Measurements from ENCODE around the gene RSRC2. TPM values are rescaled to one million over a fixed set of nuclear protein-coding genes. Genes with fewer than 3 reads are reported as not detected.
"Not testable (repeated sequence)": the region's sequence is repeated elsewhere in the genome, so short reads cannot be mapped to it uniquely, and the experiment has no call there.

Gene RSRC2
- total RNA-seq, 1 experiment from 2014 or later: 106 TPM

DNA sequence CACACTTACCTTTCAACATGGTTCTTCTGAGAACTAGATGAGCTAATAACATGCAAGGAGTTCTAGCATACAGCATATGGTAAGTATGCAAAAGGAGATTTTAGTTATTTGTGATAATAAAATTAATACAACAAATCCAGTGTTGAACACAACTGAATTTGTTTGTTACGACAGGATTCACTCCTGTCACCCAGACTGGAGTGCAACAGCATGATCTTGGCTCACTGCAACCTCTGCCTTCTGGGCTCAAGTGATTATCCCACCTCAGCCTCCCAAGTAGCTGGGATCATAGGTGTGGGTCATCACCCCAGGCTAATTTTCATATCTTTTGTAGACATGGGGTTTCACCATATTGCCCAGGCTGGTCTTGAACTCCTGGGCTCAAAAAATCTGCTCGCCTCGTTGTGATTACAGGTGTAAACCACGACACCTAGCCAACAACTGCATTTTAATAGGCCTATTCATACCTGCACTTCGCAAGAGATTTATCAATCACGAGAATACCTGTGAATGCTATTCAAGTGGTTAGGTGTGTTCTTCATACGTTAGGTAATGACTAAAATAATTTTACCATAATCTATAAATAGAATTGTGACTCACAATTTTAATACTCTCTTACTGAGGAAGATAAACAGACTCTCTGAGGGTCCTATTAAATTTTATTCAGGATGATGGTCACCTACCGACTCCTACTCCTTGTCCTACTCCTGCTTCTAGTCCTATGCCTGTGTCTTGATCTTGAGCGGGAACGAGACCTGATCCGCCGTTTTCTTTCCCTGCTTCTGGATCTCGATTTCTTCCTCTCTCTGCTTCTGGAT is 10.0 kb downstream of the RSRC2 start:
- Histone ChIP-seq H3K27me3 (replicated peaks; ENCODE audit: insufficient read depth, low read depth, low read length, poor library complexity) (no peaks in the 10 kb centered on the region), H3K4me3 (ENCODE audit: low read depth, low read length, poor library complexity, severe bottlenecking) (no peak overlapping the region), H3K9me3 (ENCODE audit: low read depth, low read length, poor library complexity, severe bottlenecking) (no peaks in the 10 kb centered on the region), H3K27ac (ENCODE audit: low read depth, low read length, poor library complexity, severe bottlenecking) (no peak overlapping the region), H3K36me3 (ENCODE audit: insufficient read depth, low read length, poor library complexity, severe bottlenecking) (peaks cover 99% of the 10 kb centered on the region), H3K4me1 (ENCODE audit: insufficient read depth, low read length, poor library complexity, severe bottlenecking) (no peaks in the 10 kb centered on the region)
- no TSS peak for BruUV-seq (replicated peaks)
- ChIA-PET CTCF (no interaction called here), POLR2A (ENCODE audit: low non-redundant PET) (interaction anchor here (0.6 kb wide), 1 partner anchor 1309 kb away, joined by 4 read pairs; no protein-coding TSS in a partner anchor)
- DNase-seq (ENCODE audit: low spot score): no peak
- TF ChIP-seq EZH2 (IDR thresholded peaks at IDR 0.05; ENCODE audit: borderline replicate concordance, low read depth, low read length, poor library complexity, severe bottlenecking): no peak
- no peak for TF ChIP-seq CTCF (conservative IDR thresholded peaks at IDR 0.05; ENCODE audit: low read depth, low read length)
- intact Hi-C loops (cut with micrococcal nuclease; ENCODE audit: unreplicated experiment): no loop called here

DNA sequence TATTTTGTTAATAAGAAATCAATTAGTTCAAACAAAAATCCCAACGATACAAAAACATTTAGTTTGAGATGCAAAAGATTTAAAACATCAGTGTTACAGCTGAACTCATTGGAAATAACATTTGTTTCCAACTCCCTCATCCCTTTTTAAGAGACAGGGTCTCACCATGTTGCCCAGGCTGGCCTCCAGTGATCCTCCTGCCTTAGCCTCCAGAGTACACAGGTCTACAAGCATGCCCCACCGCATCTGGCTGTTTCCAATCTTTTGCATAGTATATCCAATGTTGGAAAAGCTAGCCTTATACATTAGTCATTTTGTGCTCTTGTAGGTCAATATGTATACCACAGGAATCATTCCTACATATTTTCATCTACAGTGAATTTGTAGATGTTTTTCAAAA is 11.5 kb downstream of the RSRC2 start:
- TF ChIP-seq CTCF (conservative IDR thresholded peaks at IDR 0.05; ENCODE audit: low read depth, low read length): no peak
- TF ChIP-seq EZH2 (IDR thresholded peaks at IDR 0.05; ENCODE audit: borderline replicate concordance, low read depth, low read length, poor library complexity, severe bottlenecking): no peak
- Histone ChIP-seq H3K36me3 (ENCODE audit: insufficient read depth, low read length, poor library complexity, severe bottlenecking) (peaks cover 99% of the 10 kb centered on the region), H3K27ac (ENCODE audit: low read depth, low read length, poor library complexity, severe bottlenecking) (no peak overlapping the region), H3K4me1 (ENCODE audit: insufficient read depth, low read length, poor library complexity, severe bottlenecking) (no peaks in the 10 kb centered on the region), H3K27me3 (replicated peaks; ENCODE audit: insufficient read depth, low read depth, low read length, poor library complexity) (no peaks in the 10 kb centered on the region), H3K9me3 (ENCODE audit: low read depth, low read length, poor library complexity, severe bottlenecking) (no peaks in the 10 kb centered on the region), H3K4me3 (ENCODE audit: low read depth, low read length, poor library complexity, severe bottlenecking) (no peak overlapping the region)
- CTCF ChIA-PET: no interaction called here
- no TSS peak for BruUV-seq (replicated peaks)
- POLR2A ChIA-PET (ENCODE audit: low non-redundant PET): no interaction called here
- intact Hi-C loops (cut with micrococcal nuclease; ENCODE audit: unreplicated experiment): no loop called here
- DNase-seq (ENCODE audit: low spot score): no peak

- BruUV-seq (replicated peaks): no TSS peak
- no peak for TF ChIP-seq CTCF (conservative IDR thresholded peaks at IDR 0.05; ENCODE audit: low read depth, low read length)
- no peak for TF ChIP-seq EZH2 (IDR thresholded peaks at IDR 0.05; ENCODE audit: borderline replicate concordance, low read depth, low read length, poor library complexity, severe bottlenecking)
- Histone ChIP-seq H3K9me3 (ENCODE audit: low read depth, low read length, poor library complexity, severe bottlenecking) (no peaks in the 10 kb centered on the region), H3K4me1 (ENCODE audit: insufficient read depth, low read length, poor library complexity, severe bottlenecking) (no peaks in the 10 kb centered on the region), H3K4me3 (ENCODE audit: low read depth, low read length, poor library complexity, severe bottlenecking) (no peak overlapping the region), H3K36me3 (ENCODE audit: insufficient read depth, low read length, poor library complexity, severe bottlenecking) (peaks cover 99% of the 10 kb centered on the region), H3K27me3 (replicated peaks; ENCODE audit: insufficient read depth, low read depth, low read length, poor library complexity) (no peaks in the 10 kb centered on the region), H3K27ac (ENCODE audit: low read depth, low read length, poor library complexity, severe bottlenecking) (no peak overlapping the region)
- CTCF ChIA-PET: no interaction called here
- DNase-seq (ENCODE audit: low spot score): no peak
- POLR2A ChIA-PET (ENCODE audit: low non-redundant PET): interaction anchor here (0.9 kb wide), 1 partner anchor 13 kb away, joined by 5 read pairs; the partner anchor contains the start of gene ZCCHC8
- intact Hi-C loops (cut with micrococcal nuclease; ENCODE audit: unreplicated experiment): no loop called here
Observed at GRCh38 chr12:122513660-122514059, 13.1 kb downstream of the RSRC2 start.

GRCh38 chr12:122513028-122513427 is 13.7 kb downstream of the RSRC2 start:
- H3K4me1 ChIP-seq (ENCODE audit: insufficient read depth, low read length, poor library complexity, severe bottlenecking); H3K4me3 ChIP-seq (ENCODE audit: low read depth, low read length, poor library complexity, severe bottlenecking); H3K9me3 ChIP-seq (ENCODE audit: low read depth, low read length, poor library complexity, severe bottlenecking); DNase-seq (ENCODE audit: low spot score); intact Hi-C loops (cut with micrococcal nuclease; ENCODE audit: unreplicated experiment); H3K27ac ChIP-seq (ENCODE audit: low read depth, low read length, poor library complexity, severe bottlenecking); BruUV-seq (replicated peaks); CTCF ChIA-PET; H3K27me3 ChIP-seq (replicated peaks; ENCODE audit: insufficient read depth, low read depth, low read length, poor library complexity): not testable (repeated sequence)
- peaks cover 99% of the 10 kb centered on the region for H3K36me3 ChIP-seq (ENCODE audit: insufficient read depth, low read length, poor library complexity, severe bottlenecking)
- POLR2A ChIA-PET (ENCODE audit: low non-redundant PET): interaction anchor here (0.6 to 0.9 kb wide), 2 partner anchors 12 to 14 kb away, joined by 3 to 5 read pairs; partner anchors contain the start of genes RSRC2 and ZCCHC8
